ENCODE results near the gene CACNA1C.

Gene CACNA1C

GRCh38 chr12:2263901-2264300 is 211.1 kb downstream of the CACNA1C start:
- DNase-seq, result no peak

GRCh38 chr12:2264651-2265232 is 212.0 kb downstream of the CACNA1C start:
- no peak for DNase-seq

GRCh38 chr12:2265461-2266167 is 212.8 kb downstream of the CACNA1C start:
- DNase-seq, result no peak

- no peak for DNase-seq
These were observed 214.2 kb downstream of the CACNA1C start for GRCh38 chr12:2266666-2267620.

- DNase-seq, result no peak
These were observed 215.1 kb downstream of the CACNA1C start for GRCh38 chr12:2267703-2268470.

GRCh38 chr12:2268471-2269286 is 215.9 kb downstream of the CACNA1C start:
- no peak for DNase-seq

GRCh38 chr12:2270846-2271245 is 218.1 kb downstream of the CACNA1C start:
- no peak for DNase-seq

- DNase-seq, result no peak
These were observed 219.2 kb downstream of the CACNA1C start for GRCh38 chr12:2271961-2272360.

GRCh38 chr12:2273288-2273687 is 220.5 kb downstream of the CACNA1C start:
- DNase-seq, result no peak

- DNase-seq, result no peak
These were observed 221.0 kb downstream of the CACNA1C start for GRCh38 chr12:2273751-2274150.

- no peak for DNase-seq
These were observed 221.9 kb downstream of the CACNA1C start for GRCh38 chr12:2274733-2275132.

GRCh38 chr12:2276288-2277033 is 223.7 kb downstream of the CACNA1C start:
- DNase-seq, result no peak

- DNase-seq, result no peak
These were observed 224.8 kb downstream of the CACNA1C start for GRCh38 chr12:2277492-2278155.

- no peak for DNase-seq
These were observed 228.7 kb downstream of the CACNA1C start for GRCh38 chr12:2281446-2281845.

GRCh38 chr12:2282318-2282717 is 229.5 kb downstream of the CACNA1C start:
- no peak for DNase-seq

GRCh38 chr12:2283480-2283879 is 230.7 kb downstream of the CACNA1C start:
- no peak for DNase-seq

- DNase-seq, result no peak
These were observed 231.1 kb downstream of the CACNA1C start for GRCh38 chr12:2283916-2284315.

- no peak for DNase-seq
These were observed 231.6 kb downstream of the CACNA1C start for GRCh38 chr12:2284321-2284813.

- peak; percentile 24 for DNase-seq
These were observed 232.1 kb downstream of the CACNA1C start for GRCh38 chr12:2284857-2285256.

GRCh38 chr12:2285462-2285861 is 232.7 kb downstream of the CACNA1C start:
- no peak for DNase-seq
